Naive B cell (primary cell): ENCODE results near the gene FHL1. TPM values are rescaled to one million over a fixed set of nuclear protein-coding genes. Genes with fewer than 3 reads are reported as not detected.

Experiments
- ATAC-seq, 2 donors: fragments of 150-1000 bp; cut with Tn5 transposase; 2 replicates each; pipeline ENCODE4 v1.10.0; 2021; ENCODE audit warnings: low read depth in 2 of 2, mild to moderate bottlenecking in 2 of 2, moderate library complexity in 2 of 2
- DNase-seq: peaks from one replicate; pipeline ENCODE4 v3.0.0; 2022
- H3K27ac Mint-ChIP-seq, 6 donors: one replicate each; pipeline ENCODE4 v1.8.0; 2020 to 2022; ENCODE audit warnings: mild to moderate bottlenecking in 6 of 6, mixed read lengths in 6 of 6, moderate library complexity in 5 of 6, inconsistent platforms in 2 of 6
- H3K27me3 Mint-ChIP-seq, 3 donors: one replicate each; pipeline ENCODE4 v1.8.0; 2021 to 2022; ENCODE audit warnings: mixed read lengths in 3 of 3, mild to moderate bottlenecking in 1 of 3
- H3K36me3 Mint-ChIP-seq, 2 donors: one replicate each; pipeline ENCODE4 v1.8.0; 2020 to 2022; ENCODE audit warnings: mixed read lengths in 2 of 2, inconsistent platforms in 1 of 2, mild to moderate bottlenecking in 1 of 2
- H3K4me1 Mint-ChIP-seq, 3 donors: one replicate each; pipeline ENCODE4 v1.8.0; 2020 to 2022; ENCODE audit warnings: mixed read lengths in 3 of 3, inconsistent platforms in 1 of 3, mild to moderate bottlenecking in 1 of 3, moderate library complexity in 1 of 3
- H3K4me3 Mint-ChIP-seq, 8 donors: one replicate each; pipeline ENCODE4 v1.8.0; 2020 to 2022; ENCODE audit warnings: mild to moderate bottlenecking in 8 of 8, mixed read lengths in 8 of 8, moderate library complexity in 8 of 8, inconsistent platforms in 2 of 8
- H3K9me3 Mint-ChIP-seq, 7 donors: one replicate each; pipeline ENCODE4 v1.8.0; 2020 to 2022; ENCODE audit warnings: mixed read lengths in 7 of 7, mild to moderate bottlenecking in 5 of 7, inconsistent platforms in 2 of 7, moderate library complexity in 1 of 7
- polyA plus RNA-seq, 6 donors: library from polyadenylated mRNA; unstranded; fragments of 300-500 nt; fragmentation: Illumina TruSeq; gene quantifications; one replicate each; pipeline ENCODE4 v1.2.3, GENCODE V29; 2021; ENCODE audit warnings: low read depth in 6 of 6

FHL1 gene
- polyA plus RNA-seq, 6 donors from 2014 or later, result 4.5 to 24.0 (median 13.3) TPM

DNA sequence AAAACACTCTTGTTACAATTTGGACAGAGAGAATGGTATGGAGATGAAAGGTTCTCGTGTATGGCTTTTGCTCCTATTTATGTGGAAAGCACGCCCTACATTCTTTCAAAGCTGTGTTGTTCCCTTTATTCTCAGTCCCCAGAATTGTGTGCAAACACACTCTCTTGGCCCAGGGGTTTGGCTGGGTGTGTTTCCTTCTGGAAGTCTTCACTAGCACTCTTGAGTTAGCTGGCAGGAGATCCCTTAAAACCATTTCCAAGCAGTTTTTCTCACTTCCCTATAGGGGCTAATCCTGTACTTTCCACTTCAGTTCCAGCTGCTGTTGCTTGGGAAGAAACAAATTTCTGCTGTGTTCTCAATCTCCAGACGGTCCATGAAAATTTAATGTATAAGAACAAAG lies 35.1 kb downstream of the FHL1 start:
- Mint-ChIP-seq H3K9me3 (no peaks in the 10 kb centered on the region), H3K4me1 (no peaks in the 10 kb centered on the region), H3K27ac (no peak overlapping the region), H3K36me3 (no peaks in the 10 kb centered on the region), H3K4me3 (no peak overlapping the region), H3K27me3 (peaks cover 0 to 5% (median 0%) of the 10 kb centered on the region in 3 donors)
- DNase-seq, result no peak
- no peak for ATAC-seq

DNA sequence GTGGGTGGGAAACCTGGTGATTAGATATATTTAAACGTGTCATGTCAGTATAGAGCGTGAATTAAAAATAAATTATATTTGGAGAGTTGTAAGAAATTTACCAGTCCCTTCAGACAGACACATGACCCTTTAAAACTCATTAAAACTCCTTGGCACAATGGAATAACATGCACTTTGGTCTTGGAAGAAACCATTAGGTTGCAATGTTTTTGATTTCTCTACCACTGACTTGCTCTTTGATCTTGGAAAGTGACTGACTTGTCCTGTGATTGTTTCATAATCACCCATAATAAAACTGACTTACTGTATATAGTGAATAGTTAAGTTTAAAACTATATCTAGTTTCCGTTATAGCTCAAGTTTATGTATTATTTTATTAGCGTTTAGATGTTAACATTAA lies 35.8 kb downstream of the FHL1 start:
- ATAC-seq, result no peak
- H3K4me1 Mint-ChIP-seq, result no peaks in the 10 kb centered on the region
- no peaks in the 10 kb centered on the region for H3K36me3 Mint-ChIP-seq
- DNase-seq, result no peak
- H3K4me3 Mint-ChIP-seq, result no peak overlapping the region
- peaks cover 0 to 5% (median 0%) of the 10 kb centered on the region in 3 donors for H3K27me3 Mint-ChIP-seq
- H3K27ac Mint-ChIP-seq, result no peak overlapping the region
- H3K9me3 Mint-ChIP-seq, result no peaks in the 10 kb centered on the region

DNA sequence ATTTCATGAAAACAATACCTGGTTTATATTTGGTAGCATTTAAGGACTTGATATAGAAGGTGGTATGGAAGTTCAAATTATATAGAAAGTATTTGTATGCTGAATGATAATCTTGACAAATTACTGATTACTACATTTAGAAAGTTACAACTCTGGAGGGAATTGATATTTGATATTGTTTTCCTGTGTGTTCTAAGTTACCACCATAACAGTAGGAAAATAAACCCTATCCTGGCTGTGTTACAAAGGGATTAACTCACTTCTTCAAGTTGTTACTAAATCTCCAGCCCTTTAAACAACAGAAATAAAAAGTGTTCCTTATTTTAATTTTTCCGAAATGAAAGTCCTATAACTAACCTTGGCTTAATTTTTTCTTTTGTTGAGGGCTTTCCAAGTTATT lies 36.6 kb downstream of the FHL1 start:
- H3K27ac Mint-ChIP-seq, result no peak overlapping the region
- H3K4me3 Mint-ChIP-seq, result no peak overlapping the region
- no peak for ATAC-seq
- no peaks in the 10 kb centered on the region for H3K36me3 Mint-ChIP-seq
- H3K27me3 Mint-ChIP-seq, result peaks cover 0 to 5% (median 0%) of the 10 kb centered on the region in 3 donors
- H3K4me1 Mint-ChIP-seq, result no peaks in the 10 kb centered on the region
- no peak for DNase-seq
- H3K9me3 Mint-ChIP-seq, result no peaks in the 10 kb centered on the region

DNA sequence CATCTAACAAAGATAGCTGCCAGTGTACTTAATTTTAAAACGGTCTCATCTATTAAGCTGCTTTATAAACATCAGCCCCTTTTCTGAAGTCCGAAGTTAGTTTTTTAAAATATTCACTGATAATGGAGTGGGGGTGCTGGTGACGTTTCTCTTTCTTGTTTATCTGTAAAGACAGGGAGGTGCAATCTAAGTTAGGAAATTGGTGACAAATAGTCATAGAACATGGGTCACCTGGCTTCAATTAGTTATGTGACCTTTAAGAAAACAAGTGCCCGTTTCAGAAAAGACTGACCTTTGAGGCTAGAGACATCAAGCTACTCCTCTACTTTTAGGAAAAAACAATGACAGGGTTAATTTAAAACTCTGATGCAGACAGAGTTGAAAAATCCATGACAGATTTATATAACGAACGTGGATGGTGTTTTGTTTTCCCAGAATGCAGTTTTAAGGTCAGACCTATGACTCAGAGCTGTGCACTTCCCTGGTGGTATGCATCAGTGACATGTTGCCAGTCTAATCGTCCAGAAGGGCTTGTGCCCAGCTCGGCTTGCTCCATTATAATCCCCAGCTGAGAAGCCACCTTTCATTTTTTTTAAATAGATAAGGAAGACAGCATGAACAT lies 38.2 kb downstream of the FHL1 start:
- ATAC-seq (no peak), DNase-seq (no peak)
- no peak overlapping the region for H3K4me3 Mint-ChIP-seq
- H3K27ac Mint-ChIP-seq, result no peak overlapping the region
- no peaks in the 10 kb centered on the region for H3K9me3 Mint-ChIP-seq
- no peaks in the 10 kb centered on the region for H3K27me3 Mint-ChIP-seq
- no peaks in the 10 kb centered on the region for H3K36me3 Mint-ChIP-seq
- H3K4me1 Mint-ChIP-seq, result no peaks in the 10 kb centered on the region

DNA sequence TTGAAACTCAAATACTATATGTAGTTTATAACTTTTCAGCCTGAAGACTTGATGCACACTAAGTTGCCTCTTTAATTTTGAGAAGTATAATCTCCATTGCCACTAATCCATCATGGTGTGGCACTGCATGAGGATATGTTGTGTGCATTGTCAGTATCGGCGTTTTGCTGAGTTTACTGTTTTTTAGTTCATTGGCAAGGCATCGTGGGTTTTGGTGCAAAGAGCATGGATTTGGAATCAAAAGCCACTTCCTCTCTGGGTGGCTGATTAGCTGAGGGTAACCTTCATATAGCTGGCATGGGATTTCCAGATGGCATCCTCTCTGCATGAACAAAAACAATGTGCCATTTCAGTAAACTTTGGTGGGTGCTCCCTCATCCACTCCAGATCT lies 38.7 kb downstream of the FHL1 start:
- Mint-ChIP-seq H3K27me3 (no peaks in the 10 kb centered on the region), H3K27ac (no peak overlapping the region), H3K36me3 (no peaks in the 10 kb centered on the region), H3K4me3 (no peak overlapping the region), H3K9me3 (no peaks in the 10 kb centered on the region), H3K4me1 (peaks cover 0 to 2% (median 0%) of the 10 kb centered on the region in 3 donors)
- ATAC-seq (no peak), DNase-seq (no peak)

DNA sequence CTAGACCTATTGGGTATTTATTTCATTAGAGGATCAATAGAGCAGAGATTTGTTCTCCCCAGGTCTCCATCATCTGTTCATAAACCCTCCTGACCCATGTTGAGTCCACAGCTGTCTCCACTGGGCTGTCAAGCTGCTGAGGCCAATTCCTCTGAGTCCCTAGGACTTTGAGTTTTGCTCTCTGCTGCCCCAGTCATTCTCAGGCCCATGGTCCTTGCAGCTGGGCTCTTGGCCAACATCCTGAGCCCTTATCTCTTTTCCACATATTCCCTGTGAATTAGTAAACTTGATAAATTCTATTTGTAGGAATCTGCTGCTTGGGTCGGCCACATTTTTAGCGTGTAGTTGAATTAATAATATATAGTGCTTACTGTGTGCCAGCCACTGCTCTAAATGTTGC lies 41.9 kb downstream of the FHL1 start:
- peaks cover 9 to 23% (median 18%) of the 10 kb centered on the region in 3 donors for H3K4me1 Mint-ChIP-seq
- no peaks in the 10 kb centered on the region for H3K27me3 Mint-ChIP-seq
- ATAC-seq (no peak), DNase-seq (no peak)
- H3K36me3 Mint-ChIP-seq, result no peaks in the 10 kb centered on the region
- no peak overlapping the region for H3K27ac Mint-ChIP-seq
- H3K9me3 Mint-ChIP-seq, result no peaks in the 10 kb centered on the region
- no peak overlapping the region for H3K4me3 Mint-ChIP-seq

DNA sequence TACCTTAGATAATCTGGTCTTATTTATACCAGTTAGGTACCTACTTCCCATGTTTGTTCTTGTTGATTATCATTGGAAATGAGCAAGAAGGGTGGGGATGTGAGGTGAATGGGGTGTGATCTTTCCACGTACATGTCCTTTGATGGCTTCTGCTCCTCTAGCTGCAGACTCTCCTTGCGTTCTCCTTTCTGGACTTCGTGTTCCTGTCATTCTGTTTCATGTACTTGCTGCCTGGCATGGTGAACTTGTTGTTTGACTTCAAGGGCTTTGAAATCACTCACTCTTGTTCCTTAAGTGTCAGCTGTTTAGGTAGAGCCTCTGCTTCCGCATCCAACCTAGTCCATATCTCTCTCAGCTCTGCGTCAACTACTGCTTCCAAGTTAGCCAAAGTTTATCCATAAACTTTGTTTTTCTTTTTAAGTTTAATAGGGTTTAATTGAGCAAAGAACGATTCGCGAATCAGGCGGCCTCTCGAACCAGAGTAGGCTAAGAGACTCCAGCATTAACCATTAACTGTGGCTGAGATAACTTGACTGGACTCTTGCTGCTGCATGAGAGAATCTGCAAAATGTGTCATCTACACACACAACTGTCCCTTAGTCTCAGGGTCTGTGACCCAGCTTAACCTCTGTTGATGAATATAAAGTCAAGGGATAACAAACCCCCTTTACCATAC lies 42.8 kb downstream of the FHL1 start:
- H3K27me3 Mint-ChIP-seq, result no peaks in the 10 kb centered on the region
- no peak overlapping the region for H3K27ac Mint-ChIP-seq
- ATAC-seq (no peak), DNase-seq (no peak)
- no peaks in the 10 kb centered on the region for H3K9me3 Mint-ChIP-seq
- no peak overlapping the region for H3K4me3 Mint-ChIP-seq
- H3K36me3 Mint-ChIP-seq, result no peaks in the 10 kb centered on the region
- H3K4me1 Mint-ChIP-seq, result peaks cover 9 to 23% (median 19%) of the 10 kb centered on the region in 3 donors

DNA sequence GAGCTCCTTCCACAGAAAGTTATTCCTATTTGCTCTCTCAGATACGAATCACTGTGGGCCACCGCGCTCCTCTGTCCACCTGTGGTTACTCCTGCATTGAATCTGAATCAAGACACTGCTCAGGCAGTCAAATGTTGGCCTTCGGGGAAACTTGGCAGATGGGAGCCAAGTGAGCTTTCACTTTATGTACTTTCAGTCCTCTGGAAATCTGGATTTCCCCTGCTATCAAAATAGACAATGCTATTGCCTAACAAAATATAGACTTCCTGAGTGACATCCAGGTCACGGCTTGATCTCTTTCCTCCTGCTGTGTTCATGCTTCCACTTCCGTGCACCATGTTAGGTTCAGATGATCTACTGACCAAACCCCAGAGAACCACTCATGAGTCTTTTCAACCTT lies 43.8 kb downstream of the FHL1 start:
- Mint-ChIP-seq H3K4me3 (peak overlapping the region in 1 of 8 donors; percentile 8), H3K9me3 (no peaks in the 10 kb centered on the region), H3K27ac (peak overlapping the region in 2 of 6 donors; percentile 13 to 53), H3K36me3 (no peaks in the 10 kb centered on the region), H3K27me3 (no peaks in the 10 kb centered on the region), H3K4me1 (peaks cover 9 to 27% (median 23%) of the 10 kb centered on the region in 3 donors)
- no peak for ATAC-seq
- DNase-seq, result no peak

DNA sequence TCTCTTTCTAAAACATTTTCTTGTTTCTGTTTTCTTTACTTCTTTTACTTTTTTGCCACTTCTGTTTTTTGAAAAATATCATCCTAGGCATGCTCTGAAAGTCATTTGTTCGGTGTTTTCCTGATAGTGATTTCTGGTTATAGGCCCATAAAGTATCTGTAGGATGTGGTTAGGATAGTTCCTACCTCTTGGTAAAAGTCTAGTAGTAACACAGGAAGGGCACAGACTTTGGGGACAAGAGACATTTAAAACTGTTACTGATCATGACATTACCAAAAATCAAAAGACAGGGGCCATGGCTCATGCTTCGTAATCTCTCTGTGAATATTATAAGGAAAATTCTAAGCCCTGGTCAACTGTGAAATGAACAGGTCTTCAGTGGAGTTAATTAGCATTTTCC lies 44.8 kb downstream of the FHL1 start:
- ATAC-seq, result no peak
- Mint-ChIP-seq H3K36me3 (no peaks in the 10 kb centered on the region), H3K27ac (no peak overlapping the region), H3K9me3 (no peaks in the 10 kb centered on the region), H3K4me1 (peaks cover 9 to 35% (median 23%) of the 10 kb centered on the region in 3 donors), H3K4me3 (no peak overlapping the region), H3K27me3 (no peaks in the 10 kb centered on the region)
- no peak for DNase-seq

DNA sequence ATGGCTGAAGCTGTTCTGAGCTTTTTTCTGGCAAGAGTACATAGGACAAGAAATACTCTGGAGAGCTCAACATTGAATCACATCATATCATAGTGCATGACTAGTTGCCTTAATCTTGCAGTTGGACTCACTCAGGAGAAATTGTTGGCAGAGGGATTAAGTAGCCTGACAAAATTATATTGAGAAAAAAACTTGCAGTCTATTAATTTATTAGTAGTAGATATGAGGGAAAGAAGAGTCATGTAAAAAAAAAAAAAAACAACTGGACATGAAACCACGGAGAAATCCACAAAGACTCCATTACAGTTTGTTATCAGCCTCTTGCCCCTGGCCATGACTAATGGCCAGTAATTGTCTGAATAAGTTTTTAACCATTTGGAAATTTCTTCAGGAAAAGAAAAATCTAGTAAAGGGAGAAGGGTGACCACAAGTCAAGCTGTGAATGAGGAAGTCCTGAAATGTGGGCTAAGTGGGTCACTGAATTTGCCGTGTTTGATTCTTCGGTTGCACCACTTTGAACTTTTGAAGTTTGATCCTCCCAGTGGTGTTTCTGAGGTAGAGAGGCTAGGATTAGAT lies 45.6 kb downstream of the FHL1 start:
- H3K36me3 Mint-ChIP-seq, result no peaks in the 10 kb centered on the region
- no peaks in the 10 kb centered on the region for H3K9me3 Mint-ChIP-seq
- H3K27ac Mint-ChIP-seq, result peak overlapping the region in 1 of 6 donors; percentile 73
- no peak for ATAC-seq
- no peaks in the 10 kb centered on the region for H3K27me3 Mint-ChIP-seq
- H3K4me1 Mint-ChIP-seq, result peaks cover 9 to 35% (median 23%) of the 10 kb centered on the region in 3 donors
- no peak for DNase-seq
- peak overlapping the region in 5 of 8 donors; percentile 62 to 83 (median 68) for H3K4me3 Mint-ChIP-seq

DNA sequence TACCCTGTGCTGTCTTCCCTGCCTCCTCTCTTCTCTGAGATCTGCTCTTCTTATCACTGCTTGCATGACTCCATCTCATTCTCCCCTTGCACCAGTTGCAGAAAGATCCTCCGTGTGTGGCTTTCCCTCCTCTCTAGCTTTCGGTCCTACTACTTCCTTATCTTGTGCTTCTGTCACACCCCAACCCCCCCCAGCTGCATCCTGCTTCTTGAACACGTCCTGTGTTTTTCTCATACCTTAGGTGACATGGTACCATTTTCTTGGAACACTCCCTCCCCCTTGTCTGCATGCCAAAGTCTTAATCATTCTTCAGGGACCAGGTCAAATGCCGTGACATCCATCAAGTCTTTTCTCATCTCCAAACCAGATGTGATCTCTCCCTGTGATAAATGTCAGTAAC lies 46.4 kb downstream of the FHL1 start:
- peak; percentile 64 to 76 for ATAC-seq
- no peaks in the 10 kb centered on the region for H3K9me3 Mint-ChIP-seq
- peaks cover 9 to 35% (median 23%) of the 10 kb centered on the region in 3 donors for H3K4me1 Mint-ChIP-seq
- no peaks in the 10 kb centered on the region for H3K36me3 Mint-ChIP-seq
- peak overlapping the region in 2 of 6 donors; percentile 6 to 44 for H3K27ac Mint-ChIP-seq
- peak; percentile 29 for DNase-seq
- no peaks in the 10 kb centered on the region for H3K27me3 Mint-ChIP-seq
- peak overlapping the region; percentile 1 to 83 (median 66) for H3K4me3 Mint-ChIP-seq

DNA sequence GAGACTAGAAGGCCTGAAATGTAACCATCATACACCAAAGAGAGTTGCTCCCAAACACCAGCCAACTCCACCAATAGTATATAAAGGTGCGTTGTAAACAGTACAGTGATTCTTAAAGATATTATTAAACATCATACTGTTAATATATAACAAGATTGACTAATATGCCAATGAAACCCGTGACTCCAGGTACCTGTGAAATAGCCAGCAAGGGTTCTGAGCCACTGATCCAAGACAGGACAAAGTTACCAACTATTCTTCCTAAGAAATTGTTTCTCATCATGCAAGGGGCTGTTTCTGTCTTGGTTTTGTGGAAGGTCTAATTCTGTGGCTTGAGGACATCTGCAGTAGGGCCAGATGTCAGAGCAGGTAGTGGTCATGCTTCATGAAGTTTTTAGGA lies 47.2 kb downstream of the FHL1 start:
- no peak for DNase-seq
- Mint-ChIP-seq H3K27ac (peak overlapping the region in 1 of 6 donors; percentile 22), H3K9me3 (no peaks in the 10 kb centered on the region), H3K4me3 (peak overlapping the region in 1 of 8 donors; percentile 38), H3K27me3 (no peaks in the 10 kb centered on the region), H3K36me3 (no peaks in the 10 kb centered on the region), H3K4me1 (peaks cover 9 to 35% (median 23%) of the 10 kb centered on the region in 3 donors)
- ATAC-seq, result no peak

DNA sequence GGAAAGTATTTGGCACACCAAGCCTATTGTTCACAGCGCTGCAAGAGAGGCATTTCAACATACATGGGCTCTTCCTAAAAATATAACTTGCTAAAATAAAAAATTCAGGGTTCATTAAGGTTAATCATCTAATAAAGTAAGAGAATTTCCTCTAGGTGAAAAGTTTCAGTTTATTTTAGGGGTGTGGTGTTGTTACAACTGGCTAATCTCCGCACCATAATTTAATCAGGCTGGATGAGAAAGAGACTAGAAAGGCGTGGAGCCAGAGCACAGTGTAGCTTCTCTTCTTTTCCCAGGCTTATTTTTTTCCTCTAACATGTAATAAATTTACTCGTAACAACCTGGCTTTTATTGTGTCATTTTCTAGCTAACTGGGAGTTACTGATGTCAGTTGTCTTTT lies 47.9 kb downstream of the FHL1 start:
- no peak for DNase-seq
- Mint-ChIP-seq H3K4me3 (no peak overlapping the region), H3K4me1 (peaks cover 9 to 35% (median 23%) of the 10 kb centered on the region in 3 donors), H3K9me3 (no peaks in the 10 kb centered on the region), H3K27me3 (no peaks in the 10 kb centered on the region), H3K27ac (peak overlapping the region in 1 of 6 donors; percentile 30), H3K36me3 (no peaks in the 10 kb centered on the region)
- ATAC-seq, result no peak

DNA sequence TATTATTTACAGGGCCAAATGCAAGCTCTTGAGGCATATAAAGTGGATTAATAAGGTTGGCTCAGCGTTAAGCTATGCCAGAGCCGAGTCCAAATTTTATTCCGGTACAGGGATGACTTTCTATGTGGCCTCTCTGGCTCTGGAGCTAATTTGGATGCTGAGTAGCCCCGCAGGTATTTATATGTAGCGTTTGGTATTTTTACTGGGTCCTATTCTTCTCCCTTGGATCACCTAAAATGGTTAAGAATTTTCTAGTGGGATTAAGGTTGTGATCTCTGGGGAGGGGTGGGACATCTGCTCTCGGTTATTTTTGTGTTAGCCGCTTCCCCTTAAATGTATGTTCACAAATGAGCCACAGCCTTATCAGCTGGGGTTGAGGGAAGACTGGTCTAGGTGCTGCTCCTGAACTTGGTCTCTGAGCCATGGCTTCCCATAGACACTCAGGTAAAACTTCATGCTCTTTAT lies 49.4 kb downstream of the FHL1 start:
- DNase-seq (no peak), ATAC-seq (no peak)
- H3K36me3 Mint-ChIP-seq, result no peaks in the 10 kb centered on the region
- H3K4me3 Mint-ChIP-seq, result no peak overlapping the region
- no peak overlapping the region for H3K27ac Mint-ChIP-seq
- peaks cover 9 to 35% (median 20%) of the 10 kb centered on the region in 3 donors for H3K4me1 Mint-ChIP-seq
- H3K9me3 Mint-ChIP-seq, result no peaks in the 10 kb centered on the region
- no peaks in the 10 kb centered on the region for H3K27me3 Mint-ChIP-seq
